ENCODE data around the gene CLEC4M.

CLEC4M gene

GRCh38 chr19:7766535-7766934 lies 3.5 kb downstream of the CLEC4M start:
- H3K4me1 ChIP-seq (ENCODE audit: control insufficient read depth, insufficient read depth, low read length), result no peaks in the 10 kb centered on the region
- H3K9me3 ChIP-seq (ENCODE audit: control insufficient read depth, low read length), result no peaks in the 10 kb centered on the region
- H3K36me3 ChIP-seq (ENCODE audit: control insufficient read depth, insufficient read depth, low read length), result no peaks in the 10 kb centered on the region
- WGBS, 2 experiments, result 77 to 79% methylated on average over 11 of the region's 11 CpGs
- no peak overlapping the region for H3K27ac ChIP-seq (ENCODE audit: insufficient read depth, low read depth, low read length, poor library complexity, severe bottlenecking)
- no peaks in the 10 kb centered on the region for H3K27me3 ChIP-seq (ENCODE audit: control insufficient read depth, insufficient read depth, low read length, poor library complexity, severe bottlenecking)
- no peak overlapping the region for H3K4me3 ChIP-seq (ENCODE audit: insufficient read depth, low read depth, low read length)

- 74 to 81% methylated on average over 4 of the region's 4 CpGs for WGBS, 2 experiments
- Histone ChIP-seq H3K4me1 (ENCODE audit: control insufficient read depth, insufficient read depth, low read length) (no peaks in the 10 kb centered on the region), H3K36me3 (ENCODE audit: control insufficient read depth, insufficient read depth, low read length) (no peaks in the 10 kb centered on the region), H3K9me3 (ENCODE audit: control insufficient read depth, low read length) (no peaks in the 10 kb centered on the region), H3K27me3 (ENCODE audit: control insufficient read depth, insufficient read depth, low read length, poor library complexity, severe bottlenecking) (no peaks in the 10 kb centered on the region), H3K27ac (ENCODE audit: insufficient read depth, low read depth, low read length, poor library complexity, severe bottlenecking) (no peak overlapping the region), H3K4me3 (ENCODE audit: insufficient read depth, low read depth, low read length) (no peak overlapping the region)
Observed at GRCh38 chr19:7767487-7767886, 4.4 kb downstream of the CLEC4M start.

GRCh38 chr19:7769171-7769570 lies 6.1 kb downstream of the CLEC4M start:
- no peak overlapping the region for H3K4me3 ChIP-seq (ENCODE audit: insufficient read depth, low read depth, low read length)
- H3K4me1 ChIP-seq (ENCODE audit: control insufficient read depth, insufficient read depth, low read length), result no peaks in the 10 kb centered on the region
- no peaks in the 10 kb centered on the region for H3K36me3 ChIP-seq (ENCODE audit: control insufficient read depth, insufficient read depth, low read length)
- WGBS, 2 experiments, result 78 to 87% methylated on average over 2 of the region's 2 CpGs
- H3K27ac ChIP-seq (ENCODE audit: insufficient read depth, low read depth, low read length, poor library complexity, severe bottlenecking), result no peak overlapping the region
- H3K27me3 ChIP-seq (ENCODE audit: control insufficient read depth, insufficient read depth, low read length, poor library complexity, severe bottlenecking), result no peaks in the 10 kb centered on the region
- H3K9me3 ChIP-seq (ENCODE audit: control insufficient read depth, low read length), result no peaks in the 10 kb centered on the region

- H3K27ac ChIP-seq (ENCODE audit: insufficient read depth, low read depth, low read length, poor library complexity, severe bottlenecking), result no peak overlapping the region
- H3K9me3 ChIP-seq (ENCODE audit: control insufficient read depth, low read length), result no peaks in the 10 kb centered on the region
- H3K4me3 ChIP-seq (ENCODE audit: insufficient read depth, low read depth, low read length), result no peak overlapping the region
- 53 to 56% methylated on average over 8 of the region's 8 CpGs for WGBS, 2 experiments
- H3K27me3 ChIP-seq (ENCODE audit: control insufficient read depth, insufficient read depth, low read length, poor library complexity, severe bottlenecking), result no peaks in the 10 kb centered on the region
- no peaks in the 10 kb centered on the region for H3K36me3 ChIP-seq (ENCODE audit: control insufficient read depth, insufficient read depth, low read length)
- no peaks in the 10 kb centered on the region for H3K4me1 ChIP-seq (ENCODE audit: control insufficient read depth, insufficient read depth, low read length)
Observed at GRCh38 chr19:7771072-7771471, 8.0 kb downstream of the CLEC4M start.

- WGBS, 2 experiments, result 69 to 76% methylated on average over 7 of the region's 8 CpGs
- Histone ChIP-seq H3K9me3 (ENCODE audit: control insufficient read depth, low read length) (no peaks in the 10 kb centered on the region), H3K36me3 (ENCODE audit: control insufficient read depth, insufficient read depth, low read length) (no peaks in the 10 kb centered on the region), H3K27ac (ENCODE audit: insufficient read depth, low read depth, low read length, poor library complexity, severe bottlenecking) (no peak overlapping the region), H3K4me1 (ENCODE audit: control insufficient read depth, insufficient read depth, low read length) (no peaks in the 10 kb centered on the region), H3K27me3 (ENCODE audit: control insufficient read depth, insufficient read depth, low read length, poor library complexity, severe bottlenecking) (no peaks in the 10 kb centered on the region), H3K4me3 (ENCODE audit: insufficient read depth, low read depth, low read length) (no peak overlapping the region)
Observed at GRCh38 chr19:7772752-7773291, 9.8 kb downstream of the CLEC4M start.

GRCh38 chr19:7773841-7774240 lies 10.8 kb downstream of the CLEC4M start:
- Histone ChIP-seq H3K9me3 (ENCODE audit: control insufficient read depth, low read length) (no peaks in the 10 kb centered on the region), H3K4me1 (ENCODE audit: control insufficient read depth, insufficient read depth, low read length) (no peaks in the 10 kb centered on the region), H3K36me3 (ENCODE audit: control insufficient read depth, insufficient read depth, low read length) (no peaks in the 10 kb centered on the region), H3K27ac (ENCODE audit: insufficient read depth, low read depth, low read length, poor library complexity, severe bottlenecking) (no peak overlapping the region), H3K4me3 (ENCODE audit: insufficient read depth, low read depth, low read length) (no peak overlapping the region), H3K27me3 (ENCODE audit: control insufficient read depth, insufficient read depth, low read length, poor library complexity, severe bottlenecking) (no peaks in the 10 kb centered on the region)
- 79 to 89% methylated on average over 9 of the region's 9 CpGs for WGBS, 2 experiments

- H3K4me3 ChIP-seq (ENCODE audit: insufficient read depth, low read depth, low read length), result no peak overlapping the region
- no peaks in the 10 kb centered on the region for H3K4me1 ChIP-seq (ENCODE audit: control insufficient read depth, insufficient read depth, low read length)
- H3K27me3 ChIP-seq (ENCODE audit: control insufficient read depth, insufficient read depth, low read length, poor library complexity, severe bottlenecking), result peaks cover 4% of the 10 kb centered on the region
- no peak overlapping the region for H3K27ac ChIP-seq (ENCODE audit: insufficient read depth, low read depth, low read length, poor library complexity, severe bottlenecking)
- H3K9me3 ChIP-seq (ENCODE audit: control insufficient read depth, low read length), result no peaks in the 10 kb centered on the region
- no peaks in the 10 kb centered on the region for H3K36me3 ChIP-seq (ENCODE audit: control insufficient read depth, insufficient read depth, low read length)
- WGBS, 2 experiments, result 89 to 92% methylated on average over 9 of the region's 9 CpGs
Observed at GRCh38 chr19:7775761-7776160, 12.7 kb downstream of the CLEC4M start.

GRCh38 chr19:7778081-7778480 lies 15.0 kb downstream of the CLEC4M start:
- Histone ChIP-seq H3K27me3 (ENCODE audit: control insufficient read depth, insufficient read depth, low read length, poor library complexity, severe bottlenecking) (peaks cover 14% of the 10 kb centered on the region), H3K4me1 (ENCODE audit: control insufficient read depth, insufficient read depth, low read length) (no peaks in the 10 kb centered on the region), H3K4me3 (ENCODE audit: insufficient read depth, low read depth, low read length) (no peak overlapping the region), H3K36me3 (ENCODE audit: control insufficient read depth, insufficient read depth, low read length) (no peaks in the 10 kb centered on the region), H3K9me3 (ENCODE audit: control insufficient read depth, low read length) (no peaks in the 10 kb centered on the region), H3K27ac (ENCODE audit: insufficient read depth, low read depth, low read length, poor library complexity, severe bottlenecking) (no peak overlapping the region)
- WGBS, 2 experiments, result 78 to 80% methylated on average over 5 of the region's 5 CpGs

- peaks cover 31% of the 10 kb centered on the region for H3K27me3 ChIP-seq (ENCODE audit: control insufficient read depth, insufficient read depth, low read length, poor library complexity, severe bottlenecking)
- H3K36me3 ChIP-seq (ENCODE audit: control insufficient read depth, insufficient read depth, low read length), result no peaks in the 10 kb centered on the region
- 83% methylated on average over 26 of the region's 26 CpGs for WGBS, 2 experiments
- H3K4me1 ChIP-seq (ENCODE audit: control insufficient read depth, insufficient read depth, low read length), result no peaks in the 10 kb centered on the region
- no peak overlapping the region for H3K27ac ChIP-seq (ENCODE audit: insufficient read depth, low read depth, low read length, poor library complexity, severe bottlenecking)
- no peak overlapping the region for H3K4me3 ChIP-seq (ENCODE audit: insufficient read depth, low read depth, low read length)
- no peaks in the 10 kb centered on the region for H3K9me3 ChIP-seq (ENCODE audit: control insufficient read depth, low read length)
Observed at GRCh38 chr19:7779631-7780486, 16.8 kb downstream of the CLEC4M start.

GRCh38 chr19:7781157-7781556 lies 18.1 kb downstream of the CLEC4M start:
- H3K27me3 ChIP-seq (ENCODE audit: control insufficient read depth, insufficient read depth, low read length, poor library complexity, severe bottlenecking), result peaks cover 40% of the 10 kb centered on the region

More at GRCh38 chr19:7781157-7781556, 18.1 kb downstream of the CLEC4M start:
- Histone ChIP-seq H3K36me3 (ENCODE audit: control insufficient read depth, insufficient read depth, low read length) (no peaks in the 10 kb centered on the region), H3K9me3 (ENCODE audit: control insufficient read depth, low read length) (no peaks in the 10 kb centered on the region), H3K27ac (ENCODE audit: insufficient read depth, low read depth, low read length, poor library complexity, severe bottlenecking) (no peak overlapping the region), H3K4me1 (ENCODE audit: control insufficient read depth, insufficient read depth, low read length) (no peaks in the 10 kb centered on the region), H3K4me3 (ENCODE audit: insufficient read depth, low read depth, low read length) (no peak overlapping the region)
- 75 to 76% methylated on average over 12 of the region's 12 CpGs for WGBS, 2 experiments
